Germinal center (tissue), 1 donor: ENCODE results near the gene LMTK3.

Source experiments
- DNase-seq: peaks from one replicate; pipeline ENCODE4 v3.0.0; 2012; ENCODE audit warnings: mixed read lengths, low spot score

Gene LMTK3

DNA sequence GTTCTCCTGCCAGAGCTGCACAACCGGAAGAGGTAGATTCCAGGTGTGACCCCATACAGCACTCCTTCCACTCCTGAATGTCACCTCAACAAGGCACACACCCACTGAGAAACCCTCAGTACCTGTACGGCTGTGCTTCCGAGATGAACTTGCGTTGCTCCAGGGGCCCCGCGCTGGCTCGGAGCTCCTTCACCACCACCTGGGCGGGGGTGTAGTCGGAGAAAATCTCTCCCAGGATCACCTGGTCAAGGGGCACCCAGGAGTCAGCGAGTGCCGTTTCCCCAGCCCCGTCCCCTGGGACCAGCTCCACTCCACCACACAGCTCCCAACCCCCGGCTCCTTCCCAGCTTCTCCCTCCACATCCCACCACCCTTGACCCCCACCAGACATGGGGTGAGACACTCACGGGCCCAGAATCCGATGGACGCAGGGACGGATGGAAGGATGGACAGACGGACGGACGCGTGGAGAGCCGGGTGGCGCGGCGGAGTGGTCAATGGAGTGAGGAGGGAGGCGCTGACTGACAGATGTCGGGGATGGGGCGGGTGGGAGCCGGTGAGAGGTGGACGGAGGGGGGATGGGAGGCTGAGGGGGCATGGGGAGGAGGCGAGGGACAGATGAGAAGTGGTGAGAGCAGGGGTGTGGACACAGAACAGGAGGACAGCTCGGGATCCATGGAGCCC is 2.8 kb downstream of the LMTK3 start:
- DNase-seq, result no peak

DNA sequence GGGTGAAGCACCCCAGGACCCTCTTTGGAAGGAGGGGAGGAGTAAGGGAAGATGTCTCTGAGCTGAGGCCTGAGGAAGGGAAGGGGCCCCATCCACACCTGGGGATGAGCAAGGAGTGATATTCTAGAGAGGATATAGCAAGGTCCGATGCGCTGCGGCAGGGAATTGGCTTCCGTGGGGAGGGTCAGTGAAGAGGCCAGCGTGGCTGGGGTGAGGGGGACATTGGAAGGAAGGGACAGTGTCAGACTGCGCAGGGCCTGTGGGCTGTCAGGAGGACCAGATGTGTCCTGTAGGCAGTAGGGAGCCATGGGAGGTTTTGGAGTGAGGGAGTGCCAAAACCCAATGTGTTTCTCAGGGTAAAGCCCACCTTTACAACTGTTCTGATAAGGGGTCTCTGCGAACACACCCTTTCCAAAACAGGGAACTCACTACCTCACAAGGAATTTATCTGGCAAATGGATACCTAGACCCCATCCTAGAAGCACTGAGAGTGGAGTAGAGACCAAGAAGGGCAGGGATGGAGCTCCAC is 3.7 kb downstream of the LMTK3 start:
- DNase-seq, result no peak

- DNase-seq, result peak; percentile 49
Measured at GRCh38 chr19:48506138-48506733, 5.4 kb downstream of the LMTK3 start.

DNA sequence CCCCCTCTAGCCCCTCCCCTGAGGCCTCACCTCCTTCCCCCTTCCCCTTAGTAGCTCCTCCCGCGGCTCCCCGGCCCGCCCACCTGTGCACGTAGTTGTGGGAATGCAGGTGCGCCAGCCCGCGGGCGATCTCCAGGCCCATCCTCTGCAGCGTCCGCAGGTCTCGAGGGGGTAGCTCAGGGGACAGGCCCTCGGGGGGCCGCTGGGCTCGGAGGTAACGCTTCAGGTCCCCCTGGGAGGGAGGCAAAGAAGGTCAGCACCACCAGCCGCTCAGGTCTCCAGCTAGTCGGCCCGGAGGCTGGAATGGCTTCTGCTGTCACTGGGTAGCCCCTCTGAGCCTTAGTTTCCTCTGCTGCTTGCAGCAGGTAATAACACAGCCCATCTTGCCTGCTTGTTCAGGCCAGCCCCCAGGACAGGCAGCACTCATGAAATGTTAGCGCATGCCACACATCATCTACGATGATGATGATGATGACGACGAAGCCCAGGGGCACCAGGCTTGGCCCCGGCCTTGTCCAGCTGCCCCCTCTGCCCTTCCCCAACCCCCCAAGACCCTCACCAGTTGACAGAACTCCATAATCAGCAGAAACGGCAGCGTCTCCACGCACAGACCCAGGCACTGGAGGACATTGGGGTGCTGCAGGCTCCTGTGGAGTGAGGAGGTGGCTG is 9.2 kb downstream of the LMTK3 start:
- DNase-seq, result peak; percentile 87

GRCh38 chr19:48501494-48502349 is 9.9 kb downstream of the LMTK3 start:
- peak; percentile 76 for DNase-seq

- DNase-seq, result no peak
Measured at GRCh38 chr19:48500830-48501493, 10.7 kb downstream of the LMTK3 start.

DNA sequence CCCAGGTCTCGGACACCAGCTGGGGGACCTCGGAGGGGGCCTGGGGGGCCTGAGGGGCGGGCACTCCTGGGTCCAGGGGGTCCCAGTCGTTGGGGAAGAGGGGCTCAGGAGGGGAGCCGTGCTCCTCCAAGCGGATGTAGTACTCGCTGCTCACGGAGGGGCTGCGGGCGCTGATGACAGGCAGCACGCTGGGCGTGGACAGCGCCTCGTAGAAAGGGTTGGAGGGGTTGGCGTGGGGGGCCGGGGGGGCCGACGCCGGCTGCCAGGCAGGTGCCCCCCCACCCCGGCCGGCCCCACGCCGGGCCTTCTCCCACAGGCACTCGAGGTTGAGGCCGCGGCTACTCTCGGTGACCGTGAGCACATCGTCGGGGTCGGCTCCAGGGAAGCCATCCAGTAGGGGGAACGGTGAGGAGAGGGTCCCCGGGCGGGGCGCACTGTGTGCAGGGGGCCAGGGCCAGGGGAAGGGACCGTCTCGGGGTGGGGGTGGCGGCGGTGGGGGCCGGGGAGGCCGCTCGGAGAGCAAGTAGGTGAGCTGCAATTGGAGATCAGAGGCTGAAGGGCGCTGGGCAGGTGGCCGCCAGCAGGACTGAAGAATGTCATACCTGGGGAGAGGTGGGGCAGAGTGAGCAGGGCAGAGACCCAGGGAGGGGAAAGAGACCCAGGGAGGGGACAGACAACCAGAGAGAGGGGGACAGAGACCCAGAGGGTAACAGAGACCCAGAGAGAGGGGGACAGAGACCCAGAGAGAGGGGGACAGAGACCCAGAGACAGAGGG is 12.1 kb downstream of the LMTK3 start:
- DNase-seq, result no peak

- DNase-seq, result no peak
Measured at GRCh38 chr19:48498595-48499311, 12.9 kb downstream of the LMTK3 start.

GRCh38 chr19:48497728-48498594 is 13.7 kb downstream of the LMTK3 start:
- no peak for DNase-seq

GRCh38 chr19:48496959-48497727 is 14.5 kb downstream of the LMTK3 start:
- no peak for DNase-seq

- DNase-seq, result no peak
Measured at GRCh38 chr19:48495396-48495795, 16.2 kb downstream of the LMTK3 start.

DNA sequence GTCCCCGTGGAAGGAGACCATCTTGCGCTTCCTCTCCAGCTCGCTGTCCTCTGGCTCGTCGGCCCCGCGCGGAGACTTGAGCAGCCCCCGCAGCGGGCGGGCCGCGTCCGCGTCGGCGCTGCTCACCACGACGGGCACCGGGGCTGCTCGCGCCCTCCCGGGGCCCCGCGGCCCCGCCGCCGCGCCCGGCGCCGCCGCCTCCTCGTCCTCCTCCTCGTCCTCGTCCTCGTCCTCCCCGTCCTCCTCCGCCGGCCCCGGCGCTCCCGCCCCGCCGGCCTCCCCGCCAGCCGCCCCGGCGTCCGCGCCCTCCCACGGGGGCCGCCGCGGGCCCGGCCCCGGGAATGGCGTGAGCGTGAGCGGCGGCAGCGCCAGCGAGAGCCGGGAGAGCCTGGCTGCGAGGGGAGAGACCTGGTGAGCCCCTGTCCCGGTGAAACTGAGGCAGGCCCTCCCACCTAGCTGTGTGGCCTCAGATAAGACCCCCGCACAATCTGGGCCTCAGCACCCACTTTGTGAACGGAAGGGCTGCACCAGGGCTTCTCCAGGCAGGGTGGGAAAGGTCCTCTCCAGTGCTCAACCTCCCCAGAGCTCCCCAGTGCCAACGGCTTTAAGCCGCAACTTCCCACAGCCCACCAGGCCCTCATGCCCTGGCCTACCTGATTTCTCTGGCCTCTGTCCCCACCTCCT is 17.8 kb downstream of the LMTK3 start:
- no peak for DNase-seq

DNA sequence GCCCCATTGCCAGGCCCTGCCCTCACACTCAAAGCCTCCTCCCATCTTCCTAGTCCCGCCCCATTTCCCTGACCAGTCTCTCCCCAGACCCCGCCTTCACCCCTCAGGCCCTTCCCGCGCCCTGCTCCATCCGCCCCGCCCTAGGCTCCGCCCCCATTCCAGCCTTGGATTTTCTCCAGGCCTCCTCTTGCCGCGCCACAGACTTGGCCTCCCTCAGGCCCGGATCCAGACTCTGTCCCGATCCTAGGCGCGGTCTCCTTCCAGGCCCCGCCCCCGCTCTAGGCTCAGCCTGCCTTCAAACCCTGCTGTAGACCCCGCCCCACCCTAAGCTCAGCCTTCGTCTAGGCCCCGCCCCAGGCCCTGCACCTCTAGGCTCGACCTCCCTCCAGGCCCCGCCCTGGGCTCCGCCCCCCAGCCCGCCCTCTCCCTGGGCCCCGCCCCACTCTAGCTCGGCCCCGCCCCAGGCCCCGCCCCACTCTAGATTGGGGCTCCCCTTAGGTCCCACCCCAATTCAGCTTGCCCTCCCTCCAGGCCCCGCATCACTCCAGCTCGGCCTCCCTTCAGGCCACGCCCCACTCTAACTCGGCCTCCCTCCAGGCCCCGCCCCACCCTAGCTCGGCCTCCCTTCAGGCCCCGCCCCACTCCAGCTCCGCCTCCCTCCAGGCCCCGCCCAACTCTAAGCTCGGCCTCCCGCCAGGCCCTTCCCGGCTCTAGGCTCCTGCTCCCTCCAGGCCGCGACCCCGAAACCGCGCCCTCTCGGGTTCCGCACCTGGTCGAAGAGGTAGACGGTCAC is 18.5 kb downstream of the LMTK3 start:
- peak; percentile 94 for DNase-seq

- DNase-seq, result no peak
Measured at GRCh38 chr19:48491793-48492123, 19.9 kb downstream of the LMTK3 start.

GRCh38 chr19:48490981-48491792 is 20.4 kb downstream of the LMTK3 start:
- DNase-seq, result peak; percentile 94

- DNase-seq, result peak; percentile 89
Measured at GRCh38 chr19:48489608-48490216, 21.9 kb downstream of the LMTK3 start.
